ENCODE measurements around the gene PHC2. TPM values are rescaled to one million over a fixed set of nuclear protein-coding genes. Genes with fewer than 3 reads are reported as not detected.

Gene PHC2
- total RNA-seq, 1 experiment from 2014 or later: 9.4 TPM

- H4K91ac ChIP-seq (ENCODE audit: insufficient read length, low read depth, low read length): no peak overlapping the region
- no peak overlapping the region for H4K8ac ChIP-seq (replicated peaks; ENCODE audit: insufficient read length, low read depth, low read length)
- peaks cover 3% of the 10 kb centered on the region for H4K20me1 ChIP-seq (ENCODE audit: control insufficient read depth, insufficient read depth, insufficient read length)
- no peak overlapping the region for H3K56ac ChIP-seq (ENCODE audit: insufficient read length, low read depth, low read length)
- no peak for TF ChIP-seq CTCF (conservative IDR thresholded peaks at IDR 0.05)
- H3K27me3 Mint-ChIP-seq (ENCODE audit: low read depth): no peaks in the 10 kb centered on the region; the same call in 1 of the 2 replicates
- H4K5ac ChIP-seq (ENCODE audit: insufficient read length, low read depth, low read length): no peak overlapping the region
- no peak overlapping the region for H3K4me2 ChIP-seq (ENCODE audit: insufficient read depth, insufficient read length, low read length)
- no peak overlapping the region for H3K18ac ChIP-seq (ENCODE audit: insufficient read length, low read depth, low read length)
- H3K4me1 Mint-ChIP-seq: peaks cover 19 to 23% of the 10 kb centered on the region in 2 experiments
- H3K9me3 ChIP-seq (ENCODE audit: control insufficient read depth, low read depth, low read length): no peaks in the 10 kb centered on the region
- H3K4me3 Mint-ChIP-seq: no peak overlapping the region
- no peaks in the 10 kb centered on the region for H3K23me2 ChIP-seq (ENCODE audit: insufficient read length, low read depth, low read length, poor library complexity, severe bottlenecking)
- no peak overlapping the region for H3K23ac ChIP-seq (ENCODE audit: insufficient read length, low read depth, low read length)
- H3T11ph ChIP-seq (ENCODE audit: low read length): no peak overlapping the region
- H3K4ac ChIP-seq (ENCODE audit: low read depth, low read length): no peak overlapping the region
- H3K27ac ChIP-seq (ENCODE audit: insufficient read length, low read depth, low read length): no peak overlapping the region
- DNase-seq: no peak
- no peak overlapping the region for H3K9ac ChIP-seq (ENCODE audit: extremely low read depth, insufficient read length, low read length)
- H2BK120ac ChIP-seq (ENCODE audit: low read depth, low read length, poor library complexity, severe bottlenecking): no peak overlapping the region
- no peak overlapping the region for H2BK5ac ChIP-seq (ENCODE audit: insufficient read length, low read length)
- no peak overlapping the region for H2BK20ac ChIP-seq (ENCODE audit: low read depth, low read length, poor library complexity, severe bottlenecking)
- WGBS (ENCODE audit: extremely low coverage, insufficient read length, low lambda C conversion rate): no CpG with 5 or more reads among the region's 2 CpGs
- no peak overlapping the region for H2BK12ac ChIP-seq (ENCODE audit: insufficient read length, low read depth, low read length)
- no peak overlapping the region; the same call in 1 of the 2 replicates for H3K14ac ChIP-seq (ENCODE audit: insufficient read depth, low read length)
- no peak overlapping the region; the same call in 1 of the 2 replicates for H2BK15ac ChIP-seq (ENCODE audit: low read depth, low read length)
- no peak overlapping the region for H2AK5ac ChIP-seq (ENCODE audit: insufficient read length, low read length)
- no peak overlapping the region for H3K27ac Mint-ChIP-seq
- no peaks in the 10 kb centered on the region for H3K27me3 ChIP-seq (ENCODE audit: insufficient read depth, low read length)
- peaks cover 0 to 5% (median 0%) of the 10 kb centered on the region in 3 experiments; a peak in 1 of 7 replicates for H3K36me3 Mint-ChIP-seq (ENCODE audit: insufficient read depth in 1 of 3, low read depth in 3 of 3)
- H3K4me1 ChIP-seq (ENCODE audit: insufficient read depth, low read length): peaks cover 4% of the 10 kb centered on the region; the same call in 1 of the 2 replicates
- no peaks in the 10 kb centered on the region for H3K79me2 ChIP-seq (ENCODE audit: insufficient read depth, low read length)
- H2AFZ ChIP-seq (ENCODE audit: low read length): no peak overlapping the region
- no peaks in the 10 kb centered on the region for H3K79me1 ChIP-seq (ENCODE audit: insufficient read depth, low read depth, low read length, poor library complexity, severe bottlenecking)
- peaks cover 2 to 3% of the 10 kb centered on the region in 2 experiments; a peak in 2 of 5 replicates for H3K9me3 Mint-ChIP-seq
These were observed 33.8 kb downstream of the PHC2 start for GRCh38 chr1:33397125-33397506.

Measured in H9 (cell line).